GM13976 (cell line): ENCODE data around the gene F7.

Source experiments
- DNase-seq: peaks from one replicate; pipeline ENCODE4 v3.0.0; 2012; ENCODE audit warnings: low spot score
- CTCF ChIP-seq: IDR thresholded peaks from 2 replicates; pipeline ENCODE4 v1.5.1; 2012; ENCODE audit warnings: borderline replicate concordance, mild to moderate bottlenecking; ENCODE audit not compliant: insufficient read depth; ENCODE audit errors: extremely low read depth, missing control alignments, control extremely low read depth
- in situ Hi-C: fragments of 300-500 bp; cut with MboI; formaldehyde crosslinking; loops from one replicate; pipeline ENCODE4 v1.12.0; 2022; ENCODE audit warnings: low sequenced_read_pairs, mixed read lengths, inconsistent platforms; ENCODE audit not compliant: unreplicated experiment

The F7 gene

GRCh38 chr13:113072376-113072775 lies 33.2 kb upstream of the F7 start:
- TF ChIP-seq CTCF: no peak
- in situ Hi-C loops: no loop called here
- no peak for DNase-seq

- in situ Hi-C loops: no loop called here
- DNase-seq: no peak
- TF ChIP-seq CTCF: no peak
Measured at GRCh38 chr13:113073942-113074341, 31.6 kb upstream of the F7 start.

- no peak for TF ChIP-seq CTCF
- in situ Hi-C loops: no loop called here
- no peak for DNase-seq
Measured at GRCh38 chr13:113074401-113074800, 31.2 kb upstream of the F7 start.

GRCh38 chr13:113074876-113075275 lies 30.7 kb upstream of the F7 start:
- no peak for DNase-seq
- no peak for TF ChIP-seq CTCF
- in situ Hi-C loops: no loop called here

- in situ Hi-C loops: no loop called here
- no peak for TF ChIP-seq CTCF
- no peak for DNase-seq
Measured at GRCh38 chr13:113075711-113076110, 29.9 kb upstream of the F7 start.

- no peak for DNase-seq
- in situ Hi-C loops: no loop called here
- no peak for TF ChIP-seq CTCF
Measured at GRCh38 chr13:113076681-113077401, 28.8 kb upstream of the F7 start.
